Measurements from ENCODE around the gene RHEX.

Gene RHEX

GRCh38 chr1:206030191-206030590 is 22.8 kb upstream of the RHEX start:
- H3K4me3 ChIP-seq (replicated peaks in 1 of 2; ENCODE audit: low read depth in 2 of 2, low read length in 2 of 2): no peak overlapping the region
- no peak for TF ChIP-seq CTCF (IDR thresholded peaks at IDR 0.05; ENCODE audit: low read depth, low read length)
- DNase-seq (ENCODE audit: low read depth in 2 of 2): no peak

GRCh38 chr1:206030714-206031113 is 22.3 kb upstream of the RHEX start:
- no peak overlapping the region for H3K4me3 ChIP-seq (replicated peaks in 1 of 2; ENCODE audit: low read depth in 2 of 2, low read length in 2 of 2)
- DNase-seq (ENCODE audit: low read depth in 2 of 2): peak; percentile 69 to 76
- TF ChIP-seq CTCF (IDR thresholded peaks at IDR 0.05; ENCODE audit: low read depth, low read length): peak; percentile 95

- peak; percentile 3 to 33 for DNase-seq (ENCODE audit: low read depth in 2 of 2)
- no peak overlapping the region for H3K4me3 ChIP-seq (replicated peaks in 1 of 2; ENCODE audit: low read depth in 2 of 2, low read length in 2 of 2)
- TF ChIP-seq CTCF (IDR thresholded peaks at IDR 0.05; ENCODE audit: low read depth, low read length): no peak
Observed at GRCh38 chr1:206032380-206033140, 20.4 kb upstream of the RHEX start.

GRCh38 chr1:206035027-206035426 is 17.9 kb upstream of the RHEX start:
- DNase-seq (ENCODE audit: low read depth in 2 of 2): no peak
- TF ChIP-seq CTCF (IDR thresholded peaks at IDR 0.05; ENCODE audit: low read depth, low read length): no peak
- no peak overlapping the region for H3K4me3 ChIP-seq (replicated peaks in 1 of 2; ENCODE audit: low read depth in 2 of 2, low read length in 2 of 2)

- no peak for DNase-seq (ENCODE audit: low read depth in 2 of 2)
- no peak for TF ChIP-seq CTCF (IDR thresholded peaks at IDR 0.05; ENCODE audit: low read depth, low read length)
- H3K4me3 ChIP-seq (replicated peaks in 1 of 2; ENCODE audit: low read depth in 2 of 2, low read length in 2 of 2): no peak overlapping the region
Observed at GRCh38 chr1:206036663-206037455, 16.1 kb upstream of the RHEX start.

- no peak for DNase-seq (ENCODE audit: low read depth in 2 of 2)
- no peak overlapping the region for H3K4me3 ChIP-seq (replicated peaks in 1 of 2; ENCODE audit: low read depth in 2 of 2, low read length in 2 of 2)
- no peak for TF ChIP-seq CTCF (IDR thresholded peaks at IDR 0.05; ENCODE audit: low read depth, low read length)
Observed at GRCh38 chr1:206037581-206037980, 15.4 kb upstream of the RHEX start.

Data from cardiac fibroblast (primary cell).